ENCODE measurements around the gene SPART. TPM values are rescaled to one million over a fixed set of nuclear protein-coding genes. Genes with fewer than 3 reads are reported as not detected.
"Not testable (repeated sequence)": the region's sequence is repeated elsewhere in the genome, so short reads cannot be mapped to it uniquely, and the experiment has no call there.

SPART gene
- polyA plus RNA-seq, 3 donors, result 93.7 to 102 (median 99.2) TPM

- no peak for DNase-seq (ENCODE audit: low read depth in 3 of 3, low spot score in 2 of 3)
These were observed 22.8 kb downstream of the SPART start for GRCh38 chr13:36323408-36323807.

DNA sequence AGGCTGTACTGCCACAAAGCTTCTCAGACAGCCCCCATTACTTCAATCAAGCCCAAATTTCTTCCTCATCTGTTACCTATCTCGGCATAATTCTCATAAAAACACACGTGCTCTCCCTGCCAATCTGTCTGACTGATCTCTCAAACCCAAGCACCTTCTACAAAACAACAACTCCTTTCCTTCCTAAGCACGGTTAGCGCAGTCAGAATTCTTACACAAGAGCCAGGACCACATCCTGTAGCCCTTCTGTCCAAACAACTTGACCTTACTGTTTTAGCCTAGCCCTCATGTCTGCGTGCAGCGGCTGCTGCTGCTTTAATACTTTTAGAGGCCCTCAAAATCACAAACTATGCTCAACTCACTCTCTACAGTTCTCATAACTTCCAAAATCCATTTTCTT lies 26.4 kb downstream of the SPART start:
- not testable (repeated sequence) for DNase-seq (ENCODE audit: low read depth in 3 of 3, low spot score in 2 of 3)

- DNase-seq (ENCODE audit: low read depth in 3 of 3, low spot score in 2 of 3), result no peak
These were observed 32.9 kb downstream of the SPART start for GRCh38 chr13:36313047-36313969.

DNA sequence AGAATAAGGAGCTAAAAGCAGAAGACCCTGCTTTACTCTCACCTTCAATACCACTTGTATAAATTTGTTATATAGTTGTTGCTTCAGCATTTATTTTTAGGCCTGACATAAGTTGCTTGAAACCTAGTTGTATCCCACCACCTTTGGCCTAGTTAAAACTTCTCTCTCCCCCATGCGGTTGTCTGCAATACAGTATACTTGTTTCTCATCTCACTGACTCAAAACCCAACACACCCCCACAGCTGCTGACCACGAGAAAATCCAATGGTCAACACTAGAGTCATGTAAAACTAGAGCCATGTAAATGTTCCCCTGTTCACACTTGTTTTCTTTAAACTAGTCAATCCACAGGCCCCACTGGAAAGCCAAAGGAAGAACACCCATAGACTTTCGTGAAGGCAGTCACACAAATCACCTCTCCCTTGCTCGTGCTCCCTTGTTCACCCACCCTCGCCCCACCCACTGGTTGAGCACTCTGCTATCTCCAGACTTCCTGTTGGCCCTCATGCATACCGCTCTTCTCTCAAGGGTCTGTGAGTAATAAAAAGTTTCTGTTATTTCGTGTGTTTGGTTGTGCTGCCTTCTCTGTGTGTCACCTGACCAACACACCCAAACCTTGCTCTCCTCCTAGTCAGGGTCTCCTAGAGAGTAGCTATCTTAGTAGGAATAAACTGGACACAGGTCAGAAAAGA lies 35.6 kb downstream of the SPART start:
- no peak for DNase-seq (ENCODE audit: low read depth in 3 of 3, low spot score in 2 of 3)

DNA sequence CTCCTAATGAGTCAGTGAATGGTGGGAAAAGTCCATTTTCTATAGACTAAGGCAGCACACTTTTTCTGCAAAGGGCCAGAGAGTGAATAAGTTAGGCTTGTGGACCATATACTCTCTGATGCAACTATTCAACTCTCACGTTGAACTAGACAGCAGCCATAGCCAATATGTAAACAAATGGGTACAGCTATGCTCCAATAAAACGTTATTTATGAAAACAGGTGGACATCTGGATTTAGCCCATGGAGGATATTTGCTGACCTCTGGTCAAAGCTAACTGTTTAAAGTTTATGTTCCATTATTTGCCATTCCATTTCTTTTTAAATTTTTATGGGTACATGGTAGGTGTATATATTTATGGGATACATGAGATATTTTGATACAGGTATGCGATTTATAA lies 43.9 kb downstream of the SPART start:
- DNase-seq (ENCODE audit: low read depth in 3 of 3, low spot score in 2 of 3), result no peak

GRCh38 chr13:36299469-36299868 lies 46.7 kb downstream of the SPART start:
- not testable (repeated sequence) for DNase-seq (ENCODE audit: low read depth in 3 of 3, low spot score in 2 of 3)

DNA sequence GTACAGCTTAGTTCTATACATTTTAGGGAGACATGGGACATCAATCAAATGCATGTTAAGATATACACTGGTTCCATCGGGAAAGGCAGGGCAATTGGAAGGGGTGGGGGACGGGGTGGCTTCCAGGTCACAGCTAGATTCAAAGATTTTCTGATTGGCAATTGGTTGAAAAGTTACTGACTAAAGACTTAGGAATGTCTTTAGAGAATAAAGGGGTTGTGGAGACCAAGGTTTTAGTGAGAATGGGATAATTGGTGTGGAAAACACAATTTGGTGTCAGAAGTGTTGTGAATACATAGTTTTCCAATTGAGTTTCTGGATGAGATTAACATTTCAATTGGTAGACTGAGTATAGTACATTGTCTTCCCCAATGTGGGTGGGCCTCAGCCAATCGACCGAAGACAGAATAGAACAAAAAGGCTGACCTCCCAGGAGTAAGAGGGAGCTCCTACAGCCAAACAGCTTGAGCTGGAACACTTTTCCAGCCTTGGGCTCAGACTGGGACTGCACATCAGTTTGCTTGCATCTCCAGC lies 47.6 kb downstream of the SPART start:
- DNase-seq (ENCODE audit: low read depth in 3 of 3, low spot score in 2 of 3), result no peak

GRCh38 chr13:36297366-36298338 lies 48.5 kb downstream of the SPART start, which contains the start of gene CCDC169:
Gene CCDC169, minus strand, starts transcription at chr13:36297814. Its CDS starts 95 bp downstream, at chr13:36297719.
- peak; percentile 47 to 65 (median 64) for DNase-seq (ENCODE audit: low read depth in 3 of 3, low spot score in 2 of 3)

GRCh38 chr13:36294096-36294495 lies 52.1 kb downstream of the SPART start:
- DNase-seq (ENCODE audit: low read depth in 3 of 3, low spot score in 2 of 3), result no peak

DNA sequence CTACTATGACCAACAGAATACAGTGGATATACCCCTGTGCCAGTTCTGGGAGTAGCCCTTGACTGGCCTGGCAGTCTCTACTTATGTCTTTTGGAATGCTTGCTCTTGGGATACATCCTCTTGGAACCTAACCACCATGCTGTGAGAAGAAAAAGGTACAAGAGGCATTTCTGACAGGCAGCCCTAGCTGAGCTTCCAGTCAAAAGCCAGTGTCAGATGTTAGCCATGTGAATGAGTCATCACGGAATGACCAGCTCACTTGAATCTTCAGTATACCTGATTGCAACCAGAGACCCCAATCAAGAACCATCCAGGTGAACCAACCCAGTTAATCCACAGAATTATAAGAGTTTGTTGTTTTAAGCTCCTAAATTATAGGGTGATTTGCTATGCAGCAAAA lies 52.7 kb downstream of the SPART start:
- DNase-seq (ENCODE audit: low read depth in 3 of 3, low spot score in 2 of 3), result no peak

GRCh38 chr13:36288794-36289391 lies 57.3 kb downstream of the SPART start:
- DNase-seq (ENCODE audit: low read depth in 3 of 3, low spot score in 2 of 3), result no peak

- no peak for DNase-seq (ENCODE audit: low read depth in 3 of 3, low spot score in 2 of 3)
These were observed 60.2 kb downstream of the SPART start for GRCh38 chr13:36286006-36286405.

DNA sequence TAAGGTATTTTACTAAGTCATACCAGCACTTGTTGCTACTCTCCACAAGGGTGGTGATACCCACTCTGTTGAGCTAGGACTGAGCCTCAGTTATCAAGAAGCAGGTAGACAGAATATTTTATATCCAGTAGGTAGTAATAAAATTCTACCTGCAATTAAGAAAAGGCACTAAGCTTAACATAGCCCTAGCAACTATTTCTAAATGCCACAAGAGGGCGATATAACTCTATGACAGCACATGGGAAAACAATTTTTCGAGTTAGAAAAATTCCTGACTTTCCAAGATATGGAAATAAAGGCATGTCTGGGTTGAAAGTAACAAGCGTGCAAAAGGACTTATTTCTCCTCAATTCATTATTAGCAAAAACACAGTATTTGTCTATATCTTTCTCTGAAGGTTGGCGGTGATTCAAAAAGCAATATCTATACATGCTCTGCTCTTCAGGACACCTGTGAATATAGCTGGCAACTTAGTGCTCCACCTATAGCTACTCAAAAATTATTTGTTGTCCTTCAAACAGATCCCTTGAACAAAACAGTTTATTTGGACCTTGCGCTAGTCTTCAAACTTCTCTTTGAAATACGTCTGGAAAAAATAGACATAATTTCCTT lies 63.3 kb downstream of the SPART start:
- peak in 2 of 3 donors; percentile 17 to 43 for DNase-seq (ENCODE audit: low read depth in 3 of 3, low spot score in 2 of 3)

DNA sequence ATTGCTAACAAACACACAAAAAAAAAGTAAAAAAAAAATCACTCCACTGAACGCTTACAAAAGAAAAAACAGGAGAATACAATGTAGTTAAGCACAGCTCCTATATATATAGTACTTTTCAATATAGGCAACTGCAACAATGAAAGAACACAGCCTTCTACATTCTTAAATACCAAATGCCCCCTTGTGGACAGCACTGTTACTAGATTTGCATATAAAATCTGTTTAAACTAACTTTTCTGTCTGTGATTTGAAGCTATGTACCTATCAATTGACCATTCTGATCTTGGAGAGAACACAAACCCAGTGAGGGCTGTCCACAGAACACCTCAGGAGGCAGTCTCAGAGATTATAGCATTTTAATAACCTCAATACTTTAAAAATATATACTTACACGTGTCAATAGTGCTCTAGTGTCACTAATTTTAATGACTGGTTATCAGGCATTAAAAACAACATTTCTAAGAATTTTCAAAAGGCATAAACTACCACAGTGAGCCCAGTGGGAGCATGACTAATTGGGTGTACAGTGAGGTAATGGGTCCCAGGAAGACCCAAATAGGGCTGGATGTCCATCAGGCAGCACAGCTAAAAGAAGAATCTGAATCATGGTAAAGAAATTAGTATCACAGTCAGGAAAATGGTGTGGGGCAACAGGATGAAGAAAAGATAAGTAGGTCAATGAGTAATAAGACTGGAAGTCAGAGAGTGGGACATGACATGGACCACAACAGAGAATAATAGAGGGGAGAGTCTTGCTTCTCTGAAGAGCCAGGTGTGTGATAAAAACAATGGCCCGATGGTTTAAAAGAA lies 70.8 kb downstream of the SPART start:
- DNase-seq (ENCODE audit: low read depth in 3 of 3, low spot score in 2 of 3), result peak in 2 of 3 donors; percentile 16 to 49

DNA sequence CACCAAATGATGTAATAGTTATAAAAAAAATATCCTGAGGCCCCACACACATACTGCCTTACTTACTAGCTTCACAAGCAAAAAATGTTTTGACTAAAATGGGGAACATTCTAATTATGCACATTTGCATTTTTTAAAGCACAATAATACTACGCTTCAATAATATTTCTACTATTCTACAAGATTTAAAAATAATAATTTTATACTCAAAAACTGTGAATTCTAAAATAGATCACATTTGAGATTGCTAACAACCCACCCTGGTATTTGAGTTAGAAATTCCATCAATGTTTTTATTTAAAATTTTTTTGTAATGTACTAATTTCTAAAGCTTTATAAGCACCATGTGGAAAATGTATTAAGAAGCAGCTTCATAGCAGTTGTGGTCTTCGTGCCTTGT lies 72.8 kb downstream of the SPART start:
- DNase-seq (ENCODE audit: low read depth in 3 of 3, low spot score in 2 of 3), result no peak

DNA sequence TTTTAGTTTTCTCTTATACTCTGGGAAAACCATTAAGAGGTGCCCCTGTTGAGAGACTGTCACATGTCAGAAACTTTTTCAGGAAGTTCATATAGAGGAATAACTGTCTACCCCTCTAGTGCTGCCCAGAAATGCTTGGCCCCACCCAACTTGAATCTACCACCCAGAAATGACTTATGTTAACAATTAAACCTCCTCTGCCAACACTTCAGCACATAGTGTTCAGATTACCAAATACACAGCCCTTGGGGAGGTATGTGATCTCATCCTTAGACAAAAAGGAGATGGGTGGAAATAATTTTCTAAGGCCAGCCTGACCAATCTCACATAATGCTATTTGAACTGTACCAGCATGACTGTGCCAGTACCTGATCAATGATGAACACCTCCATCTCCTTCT lies 84.2 kb downstream of the SPART start:
- no peak for DNase-seq (ENCODE audit: low read depth in 3 of 3, low spot score in 2 of 3)

DNA sequence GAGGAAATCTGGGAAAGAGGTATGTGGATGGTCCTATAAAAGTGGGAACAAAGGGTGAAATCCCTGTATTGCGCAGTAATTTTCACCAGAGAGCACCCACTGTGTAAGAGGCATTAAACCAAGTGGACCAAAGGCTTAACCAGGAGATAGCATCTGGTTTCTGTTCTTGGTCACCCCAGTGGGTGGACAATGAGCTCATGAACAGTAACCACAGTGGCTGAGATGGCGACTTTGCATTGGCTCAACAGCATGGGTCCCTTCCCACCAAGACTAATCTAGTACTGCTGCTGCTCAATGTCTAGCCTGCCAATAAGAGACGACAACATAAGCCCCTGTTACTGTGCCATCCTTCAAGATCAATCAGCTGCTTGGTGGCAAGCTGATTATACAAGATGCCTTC lies 85.2 kb downstream of the SPART start:
- DNase-seq (ENCODE audit: low read depth in 3 of 3, low spot score in 2 of 3), result no peak

DNA sequence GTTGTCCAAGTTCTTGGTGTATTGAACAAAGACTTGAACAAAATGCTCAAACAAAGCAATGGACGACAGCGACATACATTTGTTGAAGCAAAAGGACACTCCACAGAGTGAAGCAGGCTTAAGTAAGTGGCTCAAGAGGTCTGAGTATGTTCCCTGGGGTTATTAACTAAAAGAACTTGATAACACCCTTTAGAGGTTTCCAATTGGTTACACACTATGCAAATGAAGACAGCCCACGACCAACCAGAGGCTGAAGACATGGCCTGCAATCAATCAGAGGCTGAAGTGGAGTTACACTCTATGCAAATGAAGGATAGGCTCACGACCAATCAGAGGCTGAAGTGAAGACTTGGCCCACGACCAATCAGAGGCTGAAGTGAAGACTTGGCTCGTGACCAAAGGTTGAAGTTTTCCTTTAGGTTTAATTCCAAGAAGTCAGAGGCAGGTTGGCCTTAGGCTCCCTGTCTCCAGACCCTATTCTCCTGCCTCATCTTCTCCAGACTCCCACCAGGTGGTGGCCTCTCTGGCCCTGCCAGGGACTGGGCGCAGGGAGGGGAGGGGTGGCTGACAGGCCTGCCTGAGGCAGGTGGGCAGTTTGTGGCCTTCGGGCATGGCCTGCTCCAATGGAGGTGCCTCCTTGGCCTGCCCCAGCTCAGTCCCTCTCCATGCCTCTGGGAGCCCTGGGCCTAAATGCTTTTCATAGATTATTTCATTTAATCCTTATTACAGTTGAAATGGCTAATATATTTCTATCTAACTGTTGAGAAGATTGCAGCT lies 86.6 kb downstream of the SPART start:
- no peak for DNase-seq (ENCODE audit: low read depth in 3 of 3, low spot score in 2 of 3)

Measured in right renal cortex interstitium (tissue), 3 donors.